ENCODE data around the gene MEIS1. TPM values are rescaled to one million over a fixed set of nuclear protein-coding genes. Genes with fewer than 3 reads are reported as not detected.

Gene MEIS1
- total and polyA plus RNA-seq, 4 donors: 9.0 to 158 (median 41.0) TPM

- DNase-seq (no peak), ATAC-seq (ENCODE audit: insufficient read depth, low FRiP score) (no peak)
- Histone ChIP-seq H3K9me3 (ENCODE audit: control insufficient read depth in 4 of 4, insufficient read depth in 3 of 4, low read length in 3 of 4) (no peaks in the 10 kb centered on the region), H3K27ac (ENCODE audit: low read depth in 1 of 2, low read length in 1 of 2) (no peak overlapping the region), H3K27me3 (ENCODE audit: control insufficient read depth in 3 of 3, insufficient read depth in 3 of 3, low read length in 2 of 3) (peaks cover 0 to 2% (median 0%) of the 10 kb centered on the region in 3 donors), H3K4me3 (no peak overlapping the region), H3K9ac (ENCODE audit: insufficient read depth in 1 of 2, low read length in 2 of 2) (no peak overlapping the region), H3K4me1 (ENCODE audit: control insufficient read depth in 5 of 5, insufficient read depth in 5 of 5, low read length in 5 of 5) (no peaks in the 10 kb centered on the region), H3K36me3 (ENCODE audit: control insufficient read depth in 4 of 4, insufficient read depth in 4 of 4, low read length in 4 of 4) (no peaks in the 10 kb centered on the region)
- 69 to 77% methylated on average over 2 of the region's 2 CpGs for WGBS, 2 donors
- TF ChIP-seq CTCF (IDR thresholded peaks at IDR 0.05; ENCODE audit: control extremely low read depth, extremely low read depth): no peak
These were observed 26.0 kb upstream of the MEIS1 start for GRCh38 chr2:66408905-66409304.

- no peak overlapping the region for H3K27ac ChIP-seq (ENCODE audit: low read depth in 1 of 2, low read length in 1 of 2)
- H3K36me3 ChIP-seq (ENCODE audit: control insufficient read depth in 4 of 4, insufficient read depth in 4 of 4, low read length in 4 of 4): no peaks in the 10 kb centered on the region
- no peak overlapping the region for H3K4me3 ChIP-seq
- H3K9ac ChIP-seq (ENCODE audit: insufficient read depth in 1 of 2, low read length in 2 of 2): no peak overlapping the region
- H3K27me3 ChIP-seq (ENCODE audit: control insufficient read depth in 3 of 3, insufficient read depth in 3 of 3, low read length in 2 of 3): peaks cover 0 to 2% (median 0%) of the 10 kb centered on the region in 3 donors
- 60 to 83% methylated on average over 1 of the region's 1 CpG for WGBS, 2 donors
- no peak for TF ChIP-seq CTCF (IDR thresholded peaks at IDR 0.05; ENCODE audit: control extremely low read depth, extremely low read depth)
- H3K4me1 ChIP-seq (ENCODE audit: control insufficient read depth in 5 of 5, insufficient read depth in 5 of 5, low read length in 5 of 5): no peaks in the 10 kb centered on the region
- ATAC-seq (ENCODE audit: insufficient read depth, low FRiP score): no peak
- no peaks in the 10 kb centered on the region for H3K9me3 ChIP-seq (ENCODE audit: control insufficient read depth in 4 of 4, insufficient read depth in 3 of 4, low read length in 3 of 4)
- no peak for DNase-seq
These were observed 22.1 kb upstream of the MEIS1 start for GRCh38 chr2:66412874-66413273.

GRCh38 chr2:66414896-66415295 lies 20.0 kb upstream of the MEIS1 start:
- peaks cover 0 to 5% (median 2%) of the 10 kb centered on the region in 3 donors for H3K27me3 ChIP-seq (ENCODE audit: control insufficient read depth in 3 of 3, insufficient read depth in 3 of 3, low read length in 2 of 3)
- WGBS, 2 donors: 82 to 90% methylated on average over 1 of the region's 1 CpG
- H3K4me1 ChIP-seq (ENCODE audit: control insufficient read depth in 5 of 5, insufficient read depth in 5 of 5, low read length in 5 of 5): no peaks in the 10 kb centered on the region
- DNase-seq: no peak
- H3K9ac ChIP-seq (ENCODE audit: insufficient read depth in 1 of 2, low read length in 2 of 2): no peak overlapping the region
- H3K4me3 ChIP-seq: no peak overlapping the region
- no peak for TF ChIP-seq CTCF (IDR thresholded peaks at IDR 0.05; ENCODE audit: control extremely low read depth, extremely low read depth)
- no peak overlapping the region for H3K27ac ChIP-seq (ENCODE audit: low read depth in 1 of 2, low read length in 1 of 2)
- no peaks in the 10 kb centered on the region for H3K36me3 ChIP-seq (ENCODE audit: control insufficient read depth in 4 of 4, insufficient read depth in 4 of 4, low read length in 4 of 4)
- ATAC-seq (ENCODE audit: insufficient read depth, low FRiP score): no peak
- no peaks in the 10 kb centered on the region for H3K9me3 ChIP-seq (ENCODE audit: control insufficient read depth in 4 of 4, insufficient read depth in 3 of 4, low read length in 3 of 4)

GRCh38 chr2:66418381-66418780 lies 16.5 kb upstream of the MEIS1 start:
- ATAC-seq (ENCODE audit: insufficient read depth, low FRiP score) (no peak), DNase-seq (no peak)
- TF ChIP-seq CTCF (IDR thresholded peaks at IDR 0.05; ENCODE audit: control extremely low read depth, extremely low read depth): no peak
- Histone ChIP-seq H3K4me1 (ENCODE audit: control insufficient read depth in 5 of 5, insufficient read depth in 5 of 5, low read length in 5 of 5) (no peaks in the 10 kb centered on the region), H3K27ac (ENCODE audit: low read depth in 1 of 2, low read length in 1 of 2) (no peak overlapping the region), H3K9me3 (ENCODE audit: control insufficient read depth in 4 of 4, insufficient read depth in 3 of 4, low read length in 3 of 4) (no peaks in the 10 kb centered on the region), H3K4me3 (no peak overlapping the region), H3K27me3 (ENCODE audit: control insufficient read depth in 3 of 3, insufficient read depth in 3 of 3, low read length in 2 of 3) (peaks cover 0 to 18% (median 0%) of the 10 kb centered on the region in 3 donors), H3K9ac (ENCODE audit: insufficient read depth in 1 of 2, low read length in 2 of 2) (no peak overlapping the region), H3K36me3 (ENCODE audit: control insufficient read depth in 4 of 4, insufficient read depth in 4 of 4, low read length in 4 of 4) (no peaks in the 10 kb centered on the region)
- WGBS, 2 donors: 97% methylated on average over 18 of the region's 18 CpGs
